Sigmoid colon (tissue), 7 donors: ENCODE measurements around the gene EHMT2. TPM values are rescaled to one million over a fixed set of nuclear protein-coding genes. Genes with fewer than 3 reads are reported as not detected.
"Not testable (repeated sequence)": the region's sequence is repeated elsewhere in the genome, so short reads cannot be mapped to it uniquely, and the experiment has no call there.

Experiments
- DNase-seq: peaks from one replicate; pipeline ENCODE4 v3.0.0-alpha.2; 2019
- H3K27ac ChIP-seq, 4 donors: fragments of 200-600 bp; sonication (generic); one replicate each; pipeline ENCODE4 v1.5.1; 2016 to 2019; ENCODE audit warnings: mild to moderate bottlenecking in 1 of 4
- H3K27me3 ChIP-seq, 3 donors: fragments of 200-600 bp; sonication (generic); one replicate each; pipeline ENCODE4 v1.5.1; 2019; ENCODE audit warnings: mild to moderate bottlenecking in 1 of 3
- H3K36me3 ChIP-seq, 4 donors: fragments of 200-600 bp; sonication (generic); one replicate each; pipeline ENCODE4 v1.5.1; 2016 to 2019
- H3K4me1 ChIP-seq, 4 donors: fragments of 200-600 bp; sonication (generic); one replicate each; pipeline ENCODE4 v1.5.1; 2017 to 2019
- H3K4me3 ChIP-seq, 4 donors: fragments of 200-600 bp; sonication (generic); one replicate each; pipeline ENCODE4 v1.5.1; 2017 to 2019; ENCODE audit warnings: mild to moderate bottlenecking in 2 of 4, moderate library complexity in 1 of 4
- H3K9me3 ChIP-seq, 4 donors: fragments of 200-600 bp in 3 of 4; sonication (generic) in 3 of 4; one replicate each; pipeline versions ENCODE4 v1.5.1 to v1.6.1; 2013 to 2019
- CTCF ChIP-seq, 4 experiments: fragments of 450-650 bp in 3 of 4; fragments of 200-600 bp in 1 of 4; IDR thresholded peaks; one replicate each; pipeline ENCODE4 v1.5.1; 2016 to 2019; ENCODE audit warnings: antibody characterized with exemption in 4 of 4, mild to moderate bottlenecking in 3 of 4, moderate library complexity in 2 of 4
- EP300 ChIP-seq, 4 donors: sonication (generic); formaldehyde crosslinking; IDR thresholded peaks; one replicate each; pipeline ENCODE4 v1.6.1; 2017; ENCODE audit warnings: antibody characterized with exemption in 4 of 4
- POLR2A ChIP-seq, 2 donors: fragments of 450-650 bp; IDR thresholded peaks; one replicate each; pipeline ENCODE4 v1.6.1; 2016; ENCODE audit warnings: antibody characterized with exemption in 2 of 2, mild to moderate bottlenecking in 2 of 2, moderate library complexity in 2 of 2
- POLR2AphosphoS5 ChIP-seq, 4 donors: sonication (generic); formaldehyde crosslinking; IDR thresholded peaks; one replicate each; pipeline ENCODE4 v1.6.1; 2017; ENCODE audit warnings: antibody characterized with exemption in 4 of 4
- WGBS, 2 donors: extraction: QIAGEN DNeasy Blood & Tissue Kit; methylation state at CpG; one replicate each; pipeline ENCODE4 v1.1.7; 2013; 5-methylcytosine and 5-hydroxymethylcytosine counted together
- intact Hi-C: fragments of 100-400 bp; cut with DNase I; formaldehyde crosslinking; loops from one replicate; pipeline ENCODE4 v1.15.1; 2023
- polyA plus RNA-seq, 3 donors: library from polyadenylated mRNA; stranded (reverse); fragments of 200-250 nt; gene quantifications; one replicate each; pipeline ENCODE4 v1.2.3, GENCODE V29; 2013
- total RNA-seq, 4 donors: library from RNA; depleted of rRNA; stranded (reverse); fragments of >200 nt; gene quantifications; one replicate each; pipeline ENCODE4 v1.1.0, GENCODE V29; 2016
- donor health status: healthy with polysubstance abuse.
- donor health status: Bipolar disorder and iron deficiency.
- donor health status: healthy.

The EHMT2 gene
- total and polyA plus RNA-seq, 7 donors, result 11.8 to 45.0 (median 33.2) TPM

GRCh38 chr6:31874836-31875572, 22.5 kb downstream of the EHMT2 start:
- H3K36me3 ChIP-seq, result peaks cover 6 to 7% (median 7%) of the 10 kb centered on the region in 4 donors
- peaks cover 0 to 10% (median 4%) of the 10 kb centered on the region in 4 donors for H3K4me1 ChIP-seq
- WGBS, 2 donors, result 23 to 60% methylated on average over 5 of the region's 5 CpGs
- TF ChIP-seq POLR2A (IDR thresholded peaks at IDR 0.05), result no peak
- no peak for TF ChIP-seq POLR2AphosphoS5 (IDR thresholded peaks at IDR 0.05)
- no peaks in the 10 kb centered on the region for H3K27me3 ChIP-seq
- DNase-seq, result no peak
- H3K9me3 ChIP-seq, result no peaks in the 10 kb centered on the region
- intact Hi-C loops, result no loop called here
- peak overlapping the region in 2 of 4 donors; percentile 31 to 39 for H3K27ac ChIP-seq
- H3K4me3 ChIP-seq, result no peak overlapping the region

GRCh38 chr6:31874084-31874670, 23.3 kb downstream of the EHMT2 start:
- 38 to 52% methylated on average over 4 of the region's 4 CpGs for WGBS, 2 donors
- Histone ChIP-seq H3K4me3 (no peak overlapping the region), H3K9me3 (no peaks in the 10 kb centered on the region), H3K36me3 (no peaks in the 10 kb centered on the region), H3K4me1 (peaks cover 0 to 10% (median 4%) of the 10 kb centered on the region in 4 donors), H3K27ac (no peak overlapping the region), H3K27me3 (no peaks in the 10 kb centered on the region)
- no peak for DNase-seq
- TF ChIP-seq CTCF (IDR thresholded peaks at IDR 0.05) (no peak), POLR2A (IDR thresholded peaks at IDR 0.05) (no peak), POLR2AphosphoS5 (IDR thresholded peaks at IDR 0.05) (no peak), EP300 (IDR thresholded peaks at IDR 0.05) (no peak)
- intact Hi-C loops, result no loop called here

- intact Hi-C loops, result no loop called here
- TF ChIP-seq CTCF (IDR thresholded peaks at IDR 0.05), result no peak
- no peak for TF ChIP-seq EP300 (IDR thresholded peaks at IDR 0.05)
- no peak for TF ChIP-seq POLR2AphosphoS5 (IDR thresholded peaks at IDR 0.05)
- no peak for TF ChIP-seq POLR2A (IDR thresholded peaks at IDR 0.05)
- Histone ChIP-seq H3K4me1 (peaks cover 0 to 10% (median 4%) of the 10 kb centered on the region in 4 donors), H3K27me3 (no peaks in the 10 kb centered on the region), H3K4me3 (no peak overlapping the region), H3K36me3 (no peaks in the 10 kb centered on the region), H3K9me3 (no peaks in the 10 kb centered on the region), H3K27ac (no peak overlapping the region)
- WGBS, 2 donors, result 66 to 80% methylated on average over 9 of the region's 9 CpGs
- DNase-seq, result no peak
Observed at GRCh38 chr6:31871046-31871659, 26.3 kb downstream of the EHMT2 start.

- intact Hi-C loops, result no loop called here
- H3K9me3 ChIP-seq, result no peaks in the 10 kb centered on the region
- no peak overlapping the region for H3K4me3 ChIP-seq
- peaks cover 0 to 9% (median 4%) of the 10 kb centered on the region in 4 donors for H3K4me1 ChIP-seq
- H3K27me3 ChIP-seq, result no peaks in the 10 kb centered on the region
- no peak for TF ChIP-seq POLR2AphosphoS5 (IDR thresholded peaks at IDR 0.05)
- 75 to 86% methylated on average over 16 of the region's 16 CpGs for WGBS, 2 donors
- H3K27ac ChIP-seq, result no peak overlapping the region
- no peaks in the 10 kb centered on the region for H3K36me3 ChIP-seq
- no peak for DNase-seq
Observed at GRCh38 chr6:31870385-31870921, 27.0 kb downstream of the EHMT2 start.

- H3K36me3 ChIP-seq, result no peaks in the 10 kb centered on the region
- DNase-seq, result no peak
- no peaks in the 10 kb centered on the region for H3K9me3 ChIP-seq
- intact Hi-C loops, result no loop called here
- WGBS, 2 donors, result 86 to 87% methylated on average over 8 of the region's 8 CpGs
- no peaks in the 10 kb centered on the region for H3K27me3 ChIP-seq
- TF ChIP-seq EP300 (IDR thresholded peaks at IDR 0.05), result no peak
- TF ChIP-seq CTCF (IDR thresholded peaks at IDR 0.05), result no peak
- no peak for TF ChIP-seq POLR2A (IDR thresholded peaks at IDR 0.05)
- TF ChIP-seq POLR2AphosphoS5 (IDR thresholded peaks at IDR 0.05), result no peak
- peaks cover 0 to 3% (median under 1%) of the 10 kb centered on the region in 4 donors for H3K4me1 ChIP-seq
- no peak overlapping the region for H3K4me3 ChIP-seq
- H3K27ac ChIP-seq, result no peak overlapping the region
Observed at GRCh38 chr6:31869343-31869742, 28.2 kb downstream of the EHMT2 start.

GRCh38 chr6:31868658-31868971, 28.9 kb downstream of the EHMT2 start:
- DNase-seq, H3K9me3 ChIP-seq, intact Hi-C loops, H3K4me1 ChIP-seq, H3K4me3 ChIP-seq, H3K27ac ChIP-seq, H3K27me3 ChIP-seq, H3K36me3 ChIP-seq: not testable (repeated sequence)
- WGBS, 2 donors, result 92 to 98% methylated on average over 1 of the region's 1 CpG
